BLaER1 treated with 17β-estradiol and CSF1 and Interleukin-3, amounts not matched to agents 10 nM and 100 nM (cell line): ENCODE results near the gene LGR4.

Source experiments
- H3K27ac ChIP-seq, 11 experiments: shearing (Covaris generic); formaldehyde crosslinking; 2 replicates each; pipeline ENCODE4 v1.8.1; 2022
- H3K27me3 ChIP-seq, 11 experiments: shearing (Covaris generic); formaldehyde crosslinking; 2 replicates each; pipeline ENCODE4 v1.8.1; 2022
- H3K36me3 ChIP-seq, 11 experiments: shearing (Covaris generic); formaldehyde crosslinking; 2 replicates each; pipeline ENCODE4 v1.8.1; 2022
- H3K4me1 ChIP-seq, 10 experiments: shearing (Covaris generic); formaldehyde crosslinking; 2 replicates each; pipeline ENCODE4 v1.8.1; 2022
- H3K4me2 ChIP-seq, 11 experiments: shearing (Covaris generic); formaldehyde crosslinking; 2 replicates each; pipeline ENCODE4 v1.8.1; 2022
- H3K4me3 ChIP-seq, 10 experiments: shearing (Covaris generic); formaldehyde crosslinking; 2 replicates each; pipeline ENCODE4 v1.8.1; 2022
- H3K9ac ChIP-seq, 11 experiments: shearing (Covaris generic); formaldehyde crosslinking; 2 replicates each; pipeline ENCODE4 v1.8.1; 2022
- H3K9me3 ChIP-seq, 11 experiments: shearing (Covaris generic); formaldehyde crosslinking; replicated peaks in 1 of 11; 2 replicates each; pipeline ENCODE4 v1.8.1; 2022
- H4K20me1 ChIP-seq, 11 experiments: shearing (Covaris generic); formaldehyde crosslinking; 2 replicates each; pipeline ENCODE4 v1.8.1; 2022
- Cebpa-rat ChIP-seq, 11 experiments: shearing (Covaris generic); IDR thresholded peaks; 2 replicates each; pipeline ENCODE4 v1.8.1; 2022

The LGR4 gene

GRCh38 chr11:27507557-27508322, 35.1 kb upstream of the LGR4 start:
- Histone ChIP-seq H4K20me1 (peaks cover 0 to 28% (median 9%) of the 10 kb centered on the region in 11 experiments; a peak in 12 of 22 replicates), H3K27me3 (no peaks in the 10 kb centered on the region), H3K4me3 (peak overlapping the region; percentile 72 to 93 (median 83); a peak in 18 of 20 replicates), H3K9ac (peak overlapping the region in 8 of 11 experiments; percentile 81 to 95 (median 91); a peak in 9 of 22 replicates), H3K36me3 (peaks cover 0 to 18% (median 7%) of the 10 kb centered on the region in 11 experiments; a peak in 9 of 22 replicates), H3K9me3 (no peaks in the 10 kb centered on the region), H3K4me1 (peaks cover 12 to 58% (median 22%) of the 10 kb centered on the region in 10 experiments), H3K4me2 (peak overlapping the region; percentile 64 to 98 (median 78)), H3K27ac (peak overlapping the region in 3 of 11 experiments; percentile 87 to 95 (median 88); a peak in 2 of 22 replicates)
- 0 out of 22 replicates have a peak, but pooled peaks of 1 of the 11 experiments have one; percentile 7 for TF ChIP-seq Cebpa-rat (IDR thresholded peaks at IDR 0.05)

- peak within 1 kb of the TSS; percentile 80 to 98 (median 90) for H3K4me2 ChIP-seq
- peaks cover 16 to 66% (median 22%) of the 10 kb centered on the region in 10 experiments for H3K4me1 ChIP-seq
- peak within 1 kb of the TSS; percentile 81 to 95 (median 90) for H3K9ac ChIP-seq
- H3K36me3 ChIP-seq: peaks cover 6 to 30% (median 17%) of the 10 kb centered on the region in 11 experiments; a peak in 19 of 22 replicates
- H3K27ac ChIP-seq: peak within 1 kb of the TSS; percentile 75 to 95 (median 90)
- H4K20me1 ChIP-seq: peaks cover 4 to 39% (median 19%) of the 10 kb centered on the region in 11 experiments; a peak in 15 of 22 replicates
- no peaks in the 10 kb centered on the region for H3K27me3 ChIP-seq
- no peak for TF ChIP-seq Cebpa-rat (IDR thresholded peaks at IDR 0.05)
- H3K9me3 ChIP-seq: no peaks in the 10 kb centered on the region
- peak within 1 kb of the TSS; percentile 72 to 93 (median 83) for H3K4me3 ChIP-seq
These were observed 33.9 kb upstream of the LGR4 start, which contains the start of gene LIN7C for GRCh38 chr11:27506200-27507182. TSS of gene LIN7C (minus strand) at chr11:27506769. CDS start at chr11:27506752, 17 bp downstream.

DNA sequence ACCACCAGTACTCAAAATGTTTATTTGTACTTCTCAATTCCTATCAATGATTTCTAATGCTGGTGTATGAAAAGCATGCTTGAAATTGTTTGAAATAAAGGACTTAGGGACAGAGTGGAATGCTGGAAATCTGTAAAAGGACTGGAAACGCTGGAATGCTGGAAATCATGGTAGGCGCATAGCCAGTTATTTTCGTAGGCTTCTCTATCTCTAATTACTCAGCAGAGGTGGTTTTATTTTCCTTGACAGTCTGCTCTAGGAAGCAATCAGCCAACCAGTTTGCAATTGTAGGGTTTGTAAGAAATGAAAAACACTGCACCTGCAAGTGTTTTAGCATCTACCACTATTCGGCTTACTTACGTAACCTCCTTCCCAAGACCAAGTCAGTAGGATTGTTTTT, 33.2 kb upstream of the LGR4 start:
- Histone ChIP-seq H3K4me2 (peak overlapping the region; percentile 80 to 98 (median 90)), H3K27ac (peak overlapping the region; percentile 75 to 95 (median 90); a peak in 21 of 22 replicates), H3K27me3 (no peaks in the 10 kb centered on the region), H3K4me3 (peak overlapping the region; percentile 72 to 93 (median 83)), H4K20me1 (peaks cover 4 to 39% (median 19%) of the 10 kb centered on the region in 11 experiments; a peak in 15 of 22 replicates), H3K4me1 (peaks cover 16 to 66% (median 22%) of the 10 kb centered on the region in 10 experiments), H3K36me3 (peaks cover 13 to 37% (median 24%) of the 10 kb centered on the region in 11 experiments), H3K9ac (peak overlapping the region; percentile 81 to 95 (median 90)), H3K9me3 (no peaks in the 10 kb centered on the region)
- no peak for TF ChIP-seq Cebpa-rat (IDR thresholded peaks at IDR 0.05)

DNA sequence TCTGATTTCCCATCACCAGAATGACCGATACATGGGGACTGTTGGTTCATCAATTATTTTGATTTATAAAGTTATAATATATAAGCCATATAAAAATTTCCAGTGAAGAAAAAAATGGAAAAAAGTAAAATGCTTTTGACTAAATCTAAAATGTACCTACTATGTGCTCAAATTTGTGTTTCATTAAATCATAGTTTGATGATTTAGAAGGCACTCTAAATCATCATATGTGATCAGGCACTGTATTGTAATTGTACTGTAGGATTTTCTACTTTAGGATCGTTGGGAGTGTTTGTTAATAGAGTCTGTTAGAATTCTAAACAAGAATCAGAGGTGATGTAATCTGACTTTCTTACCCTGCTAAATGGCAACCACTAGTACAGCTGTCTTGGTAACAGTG, 31.6 kb upstream of the LGR4 start:
- peaks cover 29 to 53% (median 36%) of the 10 kb centered on the region in 11 experiments for H3K36me3 ChIP-seq
- peaks cover 16 to 63% (median 30%) of the 10 kb centered on the region in 10 experiments for H3K4me1 ChIP-seq
- no peaks in the 10 kb centered on the region for H3K9me3 ChIP-seq
- peaks cover 4 to 39% (median 19%) of the 10 kb centered on the region in 11 experiments; a peak in 15 of 22 replicates for H4K20me1 ChIP-seq
- H3K4me3 ChIP-seq: no peak overlapping the region
- H3K27ac ChIP-seq: no peak overlapping the region
- H3K27me3 ChIP-seq: no peaks in the 10 kb centered on the region
- no peak overlapping the region for H3K9ac ChIP-seq
- peak overlapping the region in 6 of 11 experiments; percentile 80 to 98 (median 92); a peak in 7 of 22 replicates for H3K4me2 ChIP-seq
- no peak for TF ChIP-seq Cebpa-rat (IDR thresholded peaks at IDR 0.05)

- peaks cover 45 to 82% (median 55%) of the 10 kb centered on the region in 11 experiments for H3K36me3 ChIP-seq
These were observed 28.5 kb upstream of the LGR4 start for GRCh38 chr11:27501100-27501499.

DNA sequence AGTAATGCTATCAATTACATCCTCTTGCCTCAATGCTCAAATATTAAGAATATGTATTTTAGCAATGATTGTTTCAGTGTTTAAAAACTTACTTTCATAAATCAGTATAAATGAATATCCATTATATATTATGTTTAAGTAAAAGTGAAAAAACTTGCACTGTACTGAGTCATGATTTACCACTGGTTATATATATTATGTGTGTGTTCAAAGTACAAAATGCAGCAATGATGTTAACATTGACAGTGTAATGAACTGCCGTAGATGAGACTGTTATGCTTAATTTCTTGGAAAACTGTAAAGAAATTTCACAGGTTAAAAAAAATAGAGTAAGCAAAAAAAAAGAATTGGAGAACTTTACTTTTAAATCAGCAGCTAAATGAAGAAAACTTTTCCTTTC, 25.3 kb upstream of the LGR4 start:
- no peaks in the 10 kb centered on the region for H3K27me3 ChIP-seq

More at GRCh38 chr11:27501100-27501499, 28.5 kb upstream of the LGR4 start:
- Histone ChIP-seq H3K4me2 (no peak overlapping the region), H3K4me1 (peaks cover 9 to 50% (median 24%) of the 10 kb centered on the region in 10 experiments), H3K27ac (no peak overlapping the region), H4K20me1 (peaks cover 10 to 54% (median 25%) of the 10 kb centered on the region in 11 experiments; a peak in 15 of 22 replicates), H3K9ac (no peak overlapping the region), H3K9me3 (no peaks in the 10 kb centered on the region), H3K4me3 (no peak overlapping the region), H3K27me3 (no peaks in the 10 kb centered on the region)
- TF ChIP-seq Cebpa-rat (IDR thresholded peaks at IDR 0.05): no peak

DNA sequence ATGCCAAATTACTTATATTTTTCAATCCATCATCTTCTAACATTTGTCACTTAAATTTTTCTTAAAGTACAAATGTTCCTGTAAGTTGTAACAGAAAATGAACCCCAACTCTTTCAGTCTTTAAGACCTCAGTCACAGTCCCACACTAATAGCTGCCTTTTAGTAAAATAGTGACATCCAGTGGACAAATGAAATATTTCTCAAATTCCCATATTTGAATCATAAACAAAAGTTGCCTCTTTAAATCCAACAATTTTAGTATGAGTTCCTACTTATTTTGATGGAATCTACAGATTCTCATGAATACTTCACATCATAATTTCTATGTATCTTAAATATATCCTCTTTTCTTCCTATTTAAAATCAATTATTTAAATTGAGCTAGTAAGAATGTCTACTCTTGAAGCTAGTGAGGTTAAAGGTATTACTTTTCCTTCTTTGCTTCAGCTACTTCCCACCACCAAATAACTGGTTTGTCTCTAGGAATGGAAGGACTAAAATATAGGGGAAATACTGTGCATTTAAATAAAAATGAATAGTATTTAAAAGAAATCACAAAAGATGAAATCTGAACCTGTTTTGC, 24.8 kb upstream of the LGR4 start:
- Histone ChIP-seq H3K4me3 (no peak overlapping the region), H3K9ac (no peak overlapping the region), H3K27ac (no peak overlapping the region), H3K9me3 (no peaks in the 10 kb centered on the region), H4K20me1 (peaks cover 4 to 43% (median 11%) of the 10 kb centered on the region in 11 experiments; a peak in 13 of 22 replicates), H3K36me3 (peaks cover 57 to 98% (median 82%) of the 10 kb centered on the region in 11 experiments), H3K27me3 (no peaks in the 10 kb centered on the region), H3K4me2 (no peak overlapping the region), H3K4me1 (peaks cover 0 to 16% (median 7%) of the 10 kb centered on the region in 10 experiments; a peak in 9 of 20 replicates)
- TF ChIP-seq Cebpa-rat (IDR thresholded peaks at IDR 0.05): no peak

More for the DNA sequence above, 25.3 kb upstream of the LGR4 start:
- H3K4me1 ChIP-seq: peaks cover 0 to 21% (median 7%) of the 10 kb centered on the region in 10 experiments; a peak in 10 of 20 replicates
- no peak overlapping the region for H3K27ac ChIP-seq
- H3K9me3 ChIP-seq: no peaks in the 10 kb centered on the region
- peaks cover 5 to 48% (median 12%) of the 10 kb centered on the region in 11 experiments; a peak in 14 of 22 replicates for H4K20me1 ChIP-seq
- H3K4me3 ChIP-seq: no peak overlapping the region
- H3K9ac ChIP-seq: no peak overlapping the region
- H3K36me3 ChIP-seq: peaks cover 56 to 98% (median 76%) of the 10 kb centered on the region in 11 experiments
- TF ChIP-seq Cebpa-rat (IDR thresholded peaks at IDR 0.05): no peak
- H3K4me2 ChIP-seq: no peak overlapping the region

- H3K36me3 ChIP-seq: peaks cover 62 to 98% (median 86%) of the 10 kb centered on the region in 11 experiments
- no peak overlapping the region for H3K4me3 ChIP-seq
- H3K9me3 ChIP-seq: no peaks in the 10 kb centered on the region
- peak overlapping the region in 1 of 11 experiments; percentile 14; a peak in 2 of 22 replicates for H3K4me2 ChIP-seq
- TF ChIP-seq Cebpa-rat (IDR thresholded peaks at IDR 0.05): no peak
- H3K27ac ChIP-seq: no peak overlapping the region
- H4K20me1 ChIP-seq: peaks cover 0 to 34% (median 8%) of the 10 kb centered on the region in 11 experiments; a peak in 10 of 22 replicates
- H3K9ac ChIP-seq: peak overlapping the region in 1 of 11 experiments; percentile 45; a peak in 1 of 22 replicates
- H3K4me1 ChIP-seq: peaks cover 0 to 12% (median 6%) of the 10 kb centered on the region in 10 experiments; a peak in 9 of 20 replicates
- no peaks in the 10 kb centered on the region for H3K27me3 ChIP-seq
These were observed 23.9 kb upstream of the LGR4 start for GRCh38 chr11:27496461-27496860.
